Ascending aorta (tissue), 2 donors: ENCODE measurements around the gene ZFTA. TPM values are rescaled to one million over a fixed set of nuclear protein-coding genes. Genes with fewer than 3 reads are reported as not detected.

Source experiments
- DNase-seq, 2 donors: peaks; one replicate each; pipeline ENCODE4 v3.0.0-alpha.2; 2019; ENCODE audit warnings: low spot score in 2 of 2
- H3K27ac ChIP-seq, 2 donors: fragments of 200-600 bp; sonication (generic); one replicate each; pipeline ENCODE4 v1.5.1; 2016 to 2017; ENCODE audit warnings: mild to moderate bottlenecking in 1 of 2
- H3K27me3 ChIP-seq: fragments of 200-600 bp; sonication (generic); one replicate; pipeline ENCODE4 v1.5.1; 2017
- H3K36me3 ChIP-seq, 2 donors: fragments of 200-600 bp; sonication (generic); one replicate each; pipeline ENCODE4 v1.5.1; 2016
- H3K4me1 ChIP-seq, 2 donors: fragments of 200-600 bp; sonication (generic); one replicate each; pipeline ENCODE4 v1.5.1; 2016 to 2017; ENCODE audit warnings: mild to moderate bottlenecking in 1 of 2
- H3K4me3 ChIP-seq, 2 donors: fragments of 200-600 bp; sonication (generic); one replicate each; pipeline ENCODE4 v1.5.1; 2016 to 2017; ENCODE audit warnings: mild to moderate bottlenecking in 1 of 2
- H3K9me3 ChIP-seq, 2 donors: fragments of 200-600 bp; sonication (generic); one replicate each; pipeline ENCODE4 v1.5.1; 2016
- intact Hi-C: fragments of 100-400 bp; cut with DNase I; formaldehyde crosslinking; loops from one replicate; pipeline ENCODE4 v1.15.1; 2023
- total RNA-seq: library from RNA; depleted of rRNA; stranded (reverse); fragments of >200 nt; gene quantifications from one replicate; pipeline ENCODE4 v1.1.0, GENCODE V29; 2016
- TF ChIP-seq, protein P1 (sequence below), 3 experiments: fragments of 200-600 bp in 2 of 3; fragments of 450-650 bp in 1 of 3; sonication (generic) in 2 of 3; IDR thresholded peaks; one replicate each; pipeline ENCODE4 v1.5.1; 2016 to 2019; ENCODE audit warnings: antibody characterized with exemption in 3 of 3, mild to moderate bottlenecking in 1 of 3, moderate library complexity in 1 of 3

The ZFTA gene
- total RNA-seq, 1 donor from 2014 or later: 34.7 TPM

DNA sequence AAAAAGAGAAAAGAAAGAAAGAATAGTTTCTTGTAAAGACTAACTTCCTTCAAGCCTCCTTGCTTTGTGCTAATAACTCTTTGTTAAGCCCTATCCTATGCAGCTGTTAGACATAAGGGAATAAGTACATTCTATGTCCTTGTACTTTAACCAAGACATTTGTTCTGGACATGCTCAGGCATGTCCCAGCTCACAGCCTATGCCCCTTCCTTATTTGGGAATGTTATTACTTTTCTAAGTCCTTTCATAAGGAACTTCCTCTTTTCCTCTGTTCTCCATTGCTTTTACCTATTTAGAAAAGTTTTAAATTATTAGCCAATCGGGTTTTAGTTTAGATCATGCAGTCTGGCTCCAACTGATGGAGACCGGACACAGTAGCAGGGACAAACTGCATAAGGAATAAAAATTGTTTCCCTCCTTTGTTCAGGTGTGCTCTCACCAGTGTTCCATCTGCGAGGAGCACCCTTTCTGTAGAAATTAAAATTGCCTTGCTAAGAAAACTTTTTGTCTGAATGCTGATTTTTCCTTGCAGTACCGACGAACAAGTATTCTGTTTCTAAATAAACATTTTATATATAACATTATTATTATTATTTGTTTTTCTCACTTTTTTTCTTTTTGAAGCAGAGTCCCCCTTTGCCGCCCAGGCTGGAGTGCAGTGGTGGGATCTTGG lies 23.1 kb upstream of the ZFTA start:
- H3K4me1 ChIP-seq: no peaks in the 10 kb centered on the region
- peaks cover 14 to 15% of the 10 kb centered on the region in 2 donors for H3K9me3 ChIP-seq
- H3K36me3 ChIP-seq: no peaks in the 10 kb centered on the region
- no peak overlapping the region for H3K4me3 ChIP-seq
- DNase-seq: no peak
- TF ChIP-seq, protein P1, sequence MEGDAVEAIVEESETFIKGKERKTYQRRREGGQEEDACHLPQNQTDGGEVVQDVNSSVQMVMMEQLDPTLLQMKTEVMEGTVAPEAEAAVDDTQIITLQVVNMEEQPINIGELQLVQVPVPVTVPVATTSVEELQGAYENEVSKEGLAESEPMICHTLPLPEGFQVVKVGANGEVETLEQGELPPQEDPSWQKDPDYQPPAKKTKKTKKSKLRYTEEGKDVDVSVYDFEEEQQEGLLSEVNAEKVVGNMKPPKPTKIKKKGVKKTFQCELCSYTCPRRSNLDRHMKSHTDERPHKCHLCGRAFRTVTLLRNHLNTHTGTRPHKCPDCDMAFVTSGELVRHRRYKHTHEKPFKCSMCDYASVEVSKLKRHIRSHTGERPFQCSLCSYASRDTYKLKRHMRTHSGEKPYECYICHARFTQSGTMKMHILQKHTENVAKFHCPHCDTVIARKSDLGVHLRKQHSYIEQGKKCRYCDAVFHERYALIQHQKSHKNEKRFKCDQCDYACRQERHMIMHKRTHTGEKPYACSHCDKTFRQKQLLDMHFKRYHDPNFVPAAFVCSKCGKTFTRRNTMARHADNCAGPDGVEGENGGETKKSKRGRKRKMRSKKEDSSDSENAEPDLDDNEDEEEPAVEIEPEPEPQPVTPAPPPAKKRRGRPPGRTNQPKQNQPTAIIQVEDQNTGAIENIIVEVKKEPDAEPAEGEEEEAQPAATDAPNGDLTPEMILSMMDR (IDR thresholded peaks at IDR 0.05): no peak
- H3K27ac ChIP-seq: no peak overlapping the region
- H3K27me3 ChIP-seq: no peaks in the 10 kb centered on the region
- intact Hi-C loops: no loop called here

GRCh38 chr11:63785823-63786222 lies 17.2 kb upstream of the ZFTA start:
- intact Hi-C loops: no loop called here

GRCh38 chr11:63783925-63784592 lies 15.5 kb upstream of the ZFTA start:
- no peaks in the 10 kb centered on the region for H3K36me3 ChIP-seq
- no peak overlapping the region for H3K27ac ChIP-seq
- intact Hi-C loops: no loop called here
- TF ChIP-seq, protein P1 (IDR thresholded peaks at IDR 0.05): no peak
- no peak overlapping the region for H3K4me3 ChIP-seq
- DNase-seq: no peak
- no peaks in the 10 kb centered on the region for H3K27me3 ChIP-seq
- no peaks in the 10 kb centered on the region for H3K9me3 ChIP-seq
- no peaks in the 10 kb centered on the region for H3K4me1 ChIP-seq

More at GRCh38 chr11:63785823-63786222, 17.2 kb upstream of the ZFTA start:
- Histone ChIP-seq H3K4me3 (no peak overlapping the region), H3K27ac (no peak overlapping the region), H3K9me3 (no peaks in the 10 kb centered on the region), H3K36me3 (no peaks in the 10 kb centered on the region), H3K27me3 (no peaks in the 10 kb centered on the region), H3K4me1 (no peaks in the 10 kb centered on the region)
- TF ChIP-seq, protein P1 (IDR thresholded peaks at IDR 0.05): no peak
- DNase-seq: no peak

DNA sequence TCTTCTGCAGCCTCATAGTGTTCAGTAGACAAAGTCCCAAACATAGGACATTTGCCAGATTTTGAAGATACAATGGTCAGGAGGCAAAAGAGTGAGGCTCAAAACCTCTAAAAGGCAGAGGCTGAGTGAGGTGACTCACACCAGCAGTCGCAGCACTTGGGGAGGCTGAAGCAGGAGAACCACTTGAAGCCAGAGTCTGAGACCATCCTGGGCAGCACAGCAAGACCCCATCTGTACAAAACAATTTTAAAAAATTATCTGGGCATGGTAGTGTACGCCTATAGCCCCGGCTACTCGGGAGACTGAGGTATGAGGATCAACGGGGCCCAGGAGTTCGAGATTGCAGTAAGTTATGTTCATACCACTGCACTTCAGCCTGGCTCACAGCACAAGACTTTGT lies 14.2 kb upstream of the ZFTA start:
- no peaks in the 10 kb centered on the region for H3K36me3 ChIP-seq
- DNase-seq: no peak
- intact Hi-C loops: no loop called here

GRCh38 chr11:63779039-63779438 lies 10.5 kb upstream of the ZFTA start:
- TF ChIP-seq, protein P1 (IDR thresholded peaks at IDR 0.05): no peak
- DNase-seq: no peak
- intact Hi-C loops: no loop called here
- no peaks in the 10 kb centered on the region for H3K27me3 ChIP-seq
- no peak overlapping the region for H3K4me3 ChIP-seq
- no peaks in the 10 kb centered on the region for H3K4me1 ChIP-seq
- no peak overlapping the region for H3K27ac ChIP-seq
- H3K9me3 ChIP-seq: no peaks in the 10 kb centered on the region
- H3K36me3 ChIP-seq: no peaks in the 10 kb centered on the region

More for the DNA sequence above, 14.2 kb upstream of the ZFTA start:
- H3K9me3 ChIP-seq: no peaks in the 10 kb centered on the region
- no peaks in the 10 kb centered on the region for H3K4me1 ChIP-seq
- TF ChIP-seq, protein P1 (IDR thresholded peaks at IDR 0.05): no peak
- no peak overlapping the region for H3K27ac ChIP-seq
- H3K4me3 ChIP-seq: no peak overlapping the region
- no peaks in the 10 kb centered on the region for H3K27me3 ChIP-seq
